ENCODE results near the gene CSRP1. TPM values are rescaled to one million over a fixed set of nuclear protein-coding genes. Genes with fewer than 3 reads are reported as not detected.
A peak's percentile ranks its signal among the peaks of the same experiment; 100 is the strongest.

Gene CSRP1
- total and polyA plus RNA-seq, 9 of the 15 experiments (the other 6 are each of a cell fraction or from before 2014, with no cell fraction given): 6.8 to 39.4 (median 23.7) TPM

GRCh38 chr1:201497935-201498509 lies 8.9 kb downstream of the CSRP1 start:
- no peaks in the 10 kb centered on the region for H3K9me3 ChIP-seq (replicated peaks; ENCODE audit: control insufficient read depth, insufficient read depth, low read depth, low read length)
- no peak overlapping the region for H3K27ac ChIP-seq (ENCODE audit: extremely low read depth, low read depth, low read length)
- H3K36me3 ChIP-seq (ENCODE audit: control insufficient read depth, insufficient read depth, low read length): no peaks in the 10 kb centered on the region
- H3K4me3 ChIP-seq: no peak overlapping the region
- 46% methylated on average over 16 of the region's 16 CpGs for WGBS (ENCODE audit: insufficient coverage, low coverage, missing lambda C conversion rate)
- H3K27me3 ChIP-seq (ENCODE audit: control insufficient read depth in 2 of 2, insufficient read depth in 2 of 2, low read length in 2 of 2): peaks cover 0 to 20% of the 10 kb centered on the region in 2 experiments; a peak in 1 of 5 replicates
- H3K9me1 ChIP-seq (ENCODE audit: control insufficient read depth, insufficient read depth, low read length): no peaks in the 10 kb centered on the region
- DNase-seq (ENCODE audit: extremely low read depth in 1 of 4, low spot score in 3 of 4) (no peak), FAIRE-seq (no peak), ATAC-seq (no peak)
- no peaks in the 10 kb centered on the region for H4K20me1 ChIP-seq (replicated peaks; ENCODE audit: control insufficient read depth, insufficient read depth, low read length)
- no peak overlapping the region for H2AFZ ChIP-seq (ENCODE audit: low read depth, low read length)
- no peaks in the 10 kb centered on the region for H3K79me2 ChIP-seq (ENCODE audit: control insufficient read depth, insufficient read depth, low read length)
- no peak for TF ChIP-seq ZNF224 (CRISPR knock-in tag; IDR thresholded peaks at IDR 0.05)
- TF ChIP-seq FOXK1 (CRISPR knock-in tag; IDR thresholded peaks at IDR 0.05; ENCODE audit: borderline replicate concordance): 0 out of 2 replicates have a peak, but pooled peaks have one; percentile 31
- POLR2A ChIA-PET: interaction anchor here (0.6 to 2.8 kb wide), 6 partner anchors 11 to 54 kb away, joined by 3 to 12 read pairs (median 4); no protein-coding TSS in a partner anchor
- intact Hi-C loops (cut with micrococcal nuclease): no loop called here
- BruUV-seq (replicated peaks): no TSS peak
- H3K4me1 ChIP-seq (replicated peaks in 1 of 2; ENCODE audit: control insufficient read depth in 2 of 2, insufficient read depth in 2 of 2, low read length in 2 of 2): no peaks in the 10 kb centered on the region; a peak in 1 of 5 replicates
- in situ Hi-C loops (cut with MboI): no loop called here
- CTCF ChIA-PET (ENCODE audit: low intra/inter-chr PET ratio): no interaction called here
- H3K9ac ChIP-seq (ENCODE audit: insufficient read depth in 1 of 2, low read depth in 2 of 2, low read length in 2 of 2): no peak overlapping the region
- no peak overlapping the region for H3K4me2 ChIP-seq (ENCODE audit: insufficient read depth, low read length)

- BruUV-seq (replicated peaks): no TSS peak
These were observed 10.6 kb downstream of the CSRP1 start for GRCh38 chr1:201496296-201496690.

More at GRCh38 chr1:201496296-201496690, 10.6 kb downstream of the CSRP1 start:
- H3K9ac ChIP-seq (ENCODE audit: insufficient read depth in 1 of 2, low read depth in 2 of 2, low read length in 2 of 2): no peak overlapping the region
- no peaks in the 10 kb centered on the region for H3K9me3 ChIP-seq (replicated peaks; ENCODE audit: control insufficient read depth, insufficient read depth, low read depth, low read length)
- intact Hi-C loops (cut with micrococcal nuclease) (no loop called here), in situ Hi-C loops (cut with MboI) (no loop called here)
- no peaks in the 10 kb centered on the region for H3K9me1 ChIP-seq (ENCODE audit: control insufficient read depth, insufficient read depth, low read length)
- CTCF ChIA-PET (ENCODE audit: low intra/inter-chr PET ratio): no interaction called here
- WGBS (ENCODE audit: insufficient coverage, low coverage, missing lambda C conversion rate): 21% methylated on average over 8 of the region's 8 CpGs
- no peaks in the 10 kb centered on the region for H3K36me3 ChIP-seq (ENCODE audit: control insufficient read depth, insufficient read depth, low read length)
- H3K79me2 ChIP-seq (ENCODE audit: control insufficient read depth, insufficient read depth, low read length): no peaks in the 10 kb centered on the region
- no peak for ATAC-seq
- no peak for TF ChIP-seq NR2C1 (IDR thresholded peaks at IDR 0.05)
- TF ChIP-seq NR2C1 (tag; IDR thresholded peaks at IDR 0.05): no peak
- no peak for TF ChIP-seq ARID3B (CRISPR knock-in tag; IDR thresholded peaks at IDR 0.05; ENCODE audit: borderline replicate concordance)
- TF ChIP-seq RBM25 (IDR thresholded peaks at IDR 0.05; ENCODE audit: low read depth, low read length, severe bottlenecking): no peak
- H3K4me3 ChIP-seq: no peak overlapping the region
- H3K27me3 ChIP-seq (ENCODE audit: control insufficient read depth in 2 of 2, insufficient read depth in 2 of 2, low read length in 2 of 2): peaks cover 0 to 18% of the 10 kb centered on the region in 2 experiments; a peak in 1 of 5 replicates
- no peaks in the 10 kb centered on the region for H4K20me1 ChIP-seq (replicated peaks; ENCODE audit: control insufficient read depth, insufficient read depth, low read length)
- FAIRE-seq: no peak
- H2AFZ ChIP-seq (ENCODE audit: low read depth, low read length): no peak overlapping the region
- H3K27ac ChIP-seq (ENCODE audit: extremely low read depth, low read depth, low read length): no peak overlapping the region
- H3K4me2 ChIP-seq (ENCODE audit: insufficient read depth, low read length): no peak overlapping the region
- no peaks in the 10 kb centered on the region; a peak in 1 of 5 replicates for H3K4me1 ChIP-seq (replicated peaks in 1 of 2; ENCODE audit: control insufficient read depth in 2 of 2, insufficient read depth in 2 of 2, low read length in 2 of 2)
- POLR2A ChIA-PET: interaction anchor here (0.6 to 2.8 kb wide), 11 partner anchors 9 to 418 kb away, joined by 3 to 12 read pairs (median 3); partner anchors contain the start of gene CSRP1
- DNase-seq (ENCODE audit: extremely low read depth in 1 of 4, low spot score in 3 of 4): no peak
